Stimulated activated CD8-positive, alpha-beta memory T cell treated with anti-CD3 and anti-CD28 coated beads, Interleukin-4, amount 100 ng/mL, for 4 hours (primary cell): ENCODE measurements around the gene GET4.
"Not testable (repeated sequence)": the region's sequence is repeated elsewhere in the genome, so short reads cannot be mapped to it uniquely, and the experiment has no call there.

ENCODE experiments used
- DNase-seq, 2 donors: peaks; one replicate each; pipeline ENCODE4 v3.0.0-alpha.2; 2020; ENCODE audit warnings: low read depth in 2 of 2, low spot score in 1 of 2

Gene GET4

GRCh38 chr7:914521-915194 is 38.3 kb downstream of the GET4 start:
- no peak for DNase-seq

DNA sequence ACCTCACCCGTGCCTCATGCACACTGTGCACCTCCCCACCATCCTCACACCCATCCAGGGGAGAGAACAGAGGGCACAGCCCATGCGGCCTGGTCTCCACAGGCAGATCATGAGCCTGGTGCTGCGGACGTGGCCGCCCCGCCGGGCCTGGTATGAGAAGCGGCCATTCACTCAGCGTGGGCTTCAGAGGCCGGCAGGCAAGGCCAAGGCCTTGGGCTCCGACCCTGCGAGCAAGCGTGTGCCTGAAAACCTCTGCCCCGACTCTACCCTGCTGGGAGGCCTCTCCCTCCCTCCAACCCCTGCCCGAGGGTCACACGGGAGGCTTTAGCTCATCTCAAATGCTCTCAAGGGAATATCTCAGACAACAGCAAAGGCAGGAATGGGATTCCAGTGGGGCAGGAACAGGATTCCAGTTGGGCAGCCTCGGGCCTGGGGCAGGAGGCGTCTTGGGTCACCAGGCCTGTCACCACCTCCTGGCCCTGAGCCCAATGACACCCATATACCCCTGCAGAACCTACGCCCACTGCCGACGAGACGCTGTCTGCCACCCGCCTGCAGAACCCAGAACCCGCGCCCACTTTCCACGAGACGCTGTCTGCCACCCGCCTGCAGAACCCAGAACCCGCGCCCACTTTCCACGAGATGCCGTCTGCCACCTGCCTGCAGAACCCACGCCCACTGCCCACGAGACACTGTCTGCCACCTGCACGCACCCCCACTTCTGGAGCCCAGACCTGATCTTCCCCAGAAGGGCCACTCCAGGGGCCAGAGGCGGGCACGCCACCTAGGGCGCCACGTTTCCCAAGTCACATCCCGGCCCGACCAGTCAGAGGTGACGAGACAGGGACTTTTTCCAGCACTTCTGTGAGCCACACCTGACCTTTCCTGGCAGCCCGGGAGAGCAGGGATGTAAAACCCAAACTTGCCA is 39.2 kb downstream of the GET4 start:
- no peak for DNase-seq

DNA sequence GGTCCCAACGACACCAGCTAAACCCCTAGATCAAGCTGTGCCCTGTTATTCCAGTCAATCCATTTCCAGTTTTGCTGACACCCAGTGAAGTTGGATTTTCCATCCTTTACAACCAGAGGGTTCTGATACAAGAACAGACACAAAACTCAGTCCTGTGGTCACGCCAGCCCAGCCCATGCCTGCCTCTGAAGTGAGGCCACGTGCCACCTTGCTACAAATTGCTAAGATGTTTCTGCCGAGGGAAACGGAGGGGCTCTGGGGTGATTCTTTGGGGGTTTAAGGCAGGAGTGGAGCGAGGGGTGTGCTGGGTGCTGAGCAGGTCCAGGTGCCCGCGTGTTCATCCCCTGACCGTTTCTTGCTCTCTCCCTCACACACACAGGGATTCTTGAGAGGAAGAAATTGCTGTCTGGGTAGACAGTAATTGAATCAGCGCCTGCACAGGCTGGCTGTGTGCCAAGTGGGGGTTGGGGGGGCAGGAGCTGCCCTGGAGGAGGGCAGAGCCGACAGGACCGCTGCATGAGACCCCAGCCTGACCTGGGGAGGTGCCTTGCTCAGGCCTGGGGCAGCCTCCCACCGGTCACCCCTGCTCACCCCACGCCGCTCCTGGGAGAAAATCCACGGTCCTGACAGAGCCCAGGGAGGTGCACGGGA is 40.1 kb downstream of the GET4 start:
- no peak for DNase-seq

DNA sequence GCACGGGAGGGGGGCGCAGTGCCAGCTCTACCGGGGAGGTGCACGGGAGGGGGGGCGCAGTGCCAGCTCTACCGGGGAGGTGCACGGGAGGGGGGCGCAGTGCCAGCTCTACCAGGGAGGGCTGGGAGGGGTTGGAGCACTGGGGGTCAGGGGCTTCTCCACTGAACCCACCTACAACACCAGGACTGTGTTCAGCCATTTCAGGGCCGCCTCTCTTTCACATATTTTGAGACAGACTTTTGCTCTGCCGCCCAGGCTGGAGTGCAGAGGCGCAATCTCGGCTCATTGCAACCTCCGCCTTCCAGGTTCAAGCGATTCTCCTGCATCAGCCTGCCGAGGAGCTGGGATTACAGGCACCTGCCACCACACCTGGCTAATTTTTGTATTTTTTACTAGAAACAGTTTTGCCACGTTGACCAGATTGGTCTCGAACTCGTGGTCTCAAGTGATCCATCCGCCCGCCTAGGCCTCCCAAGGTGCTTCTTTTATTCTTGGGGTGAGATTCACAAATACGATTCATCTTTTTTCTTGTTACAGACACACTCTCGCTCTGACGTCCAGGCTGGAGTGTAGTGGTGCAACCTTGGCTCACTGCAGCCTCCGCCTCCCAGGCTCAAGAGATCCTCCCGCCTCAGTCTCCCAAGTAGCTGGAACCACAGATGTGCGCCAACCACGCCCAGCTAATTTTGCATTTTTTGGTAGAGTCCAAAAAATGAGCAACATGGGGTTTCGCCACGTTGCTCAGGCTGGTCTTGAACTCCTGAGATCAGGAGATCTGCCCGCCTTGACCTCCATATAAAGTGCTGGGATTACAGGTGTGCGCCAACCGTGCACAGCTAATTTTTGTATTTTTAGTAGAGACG is 41.1 kb downstream of the GET4 start:
- DNase-seq = no peak

- no peak for DNase-seq
Measured at GRCh38 chr7:918118-918425, 41.7 kb downstream of the GET4 start.

DNA sequence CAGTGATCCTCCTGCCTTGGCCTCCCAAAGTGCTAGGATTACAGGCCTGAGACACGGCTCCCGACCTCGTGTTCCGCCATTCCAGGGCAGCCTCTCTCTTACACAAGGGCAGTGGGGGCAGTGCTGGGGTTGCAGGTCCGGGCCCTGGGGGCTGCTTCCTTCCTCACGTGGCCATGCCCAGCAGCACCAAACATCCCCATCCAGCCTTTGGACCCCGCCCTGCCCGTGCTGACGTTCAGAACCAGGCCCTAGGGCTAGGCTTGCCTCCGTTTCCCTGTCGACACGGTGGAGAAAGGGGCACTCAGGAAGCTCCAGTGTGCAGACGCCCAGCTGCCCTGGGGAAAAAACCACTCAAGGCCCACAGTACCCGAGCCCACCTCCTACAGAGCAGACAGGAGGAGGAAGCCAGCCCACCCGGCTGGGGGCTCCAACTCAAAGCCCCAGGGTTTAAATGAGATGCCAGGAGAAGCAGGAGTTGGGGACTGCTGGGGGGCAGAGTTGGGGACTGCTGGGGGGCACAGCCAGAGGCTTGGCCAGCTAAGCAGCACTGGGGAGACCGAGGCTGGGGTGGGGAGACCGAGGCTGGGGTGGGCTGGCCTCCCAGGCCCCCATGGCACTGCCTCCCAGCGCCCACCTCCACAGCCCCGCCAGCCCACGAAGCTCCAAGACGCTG is 42.2 kb downstream of the GET4 start:
- no peak for DNase-seq

DNA sequence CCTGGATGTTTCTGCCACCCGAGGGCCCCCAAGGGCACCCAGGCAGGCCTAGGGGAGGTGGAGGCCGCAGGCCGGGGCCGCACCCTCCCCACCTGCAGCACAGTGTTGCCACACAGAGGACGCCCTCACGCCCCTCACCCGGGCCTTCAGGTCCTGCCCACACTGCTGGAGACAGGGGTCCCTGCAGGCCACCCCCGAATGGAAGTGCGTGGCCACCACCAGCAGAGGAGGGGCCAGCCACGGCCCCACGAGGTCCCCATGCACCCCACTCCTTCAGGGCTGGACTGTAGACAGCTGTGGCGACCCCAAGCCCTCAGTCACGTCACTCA is 42.7 kb downstream of the GET4 start:
- no peak for DNase-seq

DNA sequence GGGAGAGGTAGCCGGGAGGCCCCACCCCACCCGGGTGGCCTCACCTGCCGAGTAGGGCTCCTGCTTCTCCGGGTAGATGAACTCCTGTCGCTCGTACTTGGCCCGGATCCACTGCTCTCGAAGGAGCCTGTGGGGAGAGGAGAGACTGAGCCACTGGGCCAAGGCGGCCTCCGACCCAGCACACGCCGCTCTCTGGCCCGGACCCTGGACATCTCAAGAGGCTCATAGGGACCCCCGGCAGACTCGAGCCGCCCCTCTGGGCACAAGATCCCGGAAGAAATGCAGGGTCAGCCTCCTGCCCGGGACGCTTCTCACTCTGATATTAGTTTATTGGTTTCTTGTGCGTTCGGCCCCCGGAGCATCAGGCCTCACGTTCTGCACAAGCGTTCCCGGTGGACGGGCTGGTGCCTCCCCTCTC is 43.6 kb downstream of the GET4 start:
- DNase-seq = no peak

- DNase-seq = no peak
Measured at GRCh38 chr7:920351-921070, 44.2 kb downstream of the GET4 start.

DNA sequence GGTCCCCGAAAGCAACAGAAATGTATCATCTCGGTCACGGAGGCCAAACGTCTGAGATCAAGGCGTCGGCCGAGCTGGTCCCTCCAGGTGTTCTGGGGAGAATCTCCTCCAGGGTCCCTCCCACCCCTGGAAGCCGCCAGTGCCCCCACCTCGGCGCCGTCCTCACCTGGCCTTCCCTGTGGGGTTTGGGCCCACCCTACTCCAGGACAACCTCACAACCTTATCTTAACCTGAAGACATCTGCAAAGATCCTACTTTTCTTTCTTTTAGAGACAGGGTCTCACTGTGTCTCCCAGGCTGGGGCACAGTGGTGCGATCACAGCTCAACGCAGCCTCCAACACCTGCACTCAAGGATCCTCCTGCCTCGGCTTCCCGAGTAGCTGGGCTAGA is 44.7 kb downstream of the GET4 start:
- no peak for DNase-seq

DNA sequence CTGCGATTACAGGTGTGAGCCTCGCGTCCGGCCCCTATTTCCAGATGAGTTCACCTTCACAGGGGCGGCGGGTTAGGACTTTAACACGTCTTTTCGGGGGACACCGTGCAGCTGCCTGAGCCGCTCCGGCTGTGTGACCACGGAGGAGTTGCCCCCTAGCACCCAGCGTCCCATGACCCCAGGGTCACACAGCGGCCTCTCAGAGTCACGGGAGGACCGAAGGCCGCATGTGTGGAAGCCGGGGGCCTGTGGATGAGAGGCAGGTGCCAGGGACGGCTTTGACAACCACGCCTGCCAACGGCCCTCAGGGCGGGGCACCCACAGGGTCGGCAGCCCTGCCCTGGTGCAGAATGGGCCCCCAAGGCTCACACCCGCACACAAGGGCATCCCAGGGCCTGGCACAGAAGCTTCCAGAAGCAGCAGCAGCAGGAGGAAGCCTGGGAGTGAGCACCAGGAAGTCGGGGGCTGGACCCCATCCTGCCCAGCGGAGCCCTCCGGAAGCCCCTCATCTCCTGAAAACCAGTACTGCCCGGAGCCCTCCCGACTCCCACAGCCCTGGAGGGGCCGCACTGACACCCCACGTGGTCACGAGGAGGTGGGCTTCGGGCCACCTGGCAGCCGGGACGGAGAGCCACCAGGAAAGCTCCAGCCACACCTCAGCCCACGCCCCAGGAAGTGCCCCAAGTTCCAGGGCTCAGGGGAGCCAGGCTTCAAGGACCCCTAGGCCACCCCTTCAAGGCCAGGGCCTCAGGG is 45.4 kb downstream of the GET4 start:
- no peak for DNase-seq

- peak in 1 of 2 donors; percentile 55 for DNase-seq
Measured at GRCh38 chr7:922334-923107, 46.2 kb downstream of the GET4 start.

GRCh38 chr7:923108-924041 is 47.0 kb downstream of the GET4 start:
- peak; percentile 78 to 93 for DNase-seq

- DNase-seq = not testable (repeated sequence)
Measured at GRCh38 chr7:924042-924441, 47.7 kb downstream of the GET4 start.

DNA sequence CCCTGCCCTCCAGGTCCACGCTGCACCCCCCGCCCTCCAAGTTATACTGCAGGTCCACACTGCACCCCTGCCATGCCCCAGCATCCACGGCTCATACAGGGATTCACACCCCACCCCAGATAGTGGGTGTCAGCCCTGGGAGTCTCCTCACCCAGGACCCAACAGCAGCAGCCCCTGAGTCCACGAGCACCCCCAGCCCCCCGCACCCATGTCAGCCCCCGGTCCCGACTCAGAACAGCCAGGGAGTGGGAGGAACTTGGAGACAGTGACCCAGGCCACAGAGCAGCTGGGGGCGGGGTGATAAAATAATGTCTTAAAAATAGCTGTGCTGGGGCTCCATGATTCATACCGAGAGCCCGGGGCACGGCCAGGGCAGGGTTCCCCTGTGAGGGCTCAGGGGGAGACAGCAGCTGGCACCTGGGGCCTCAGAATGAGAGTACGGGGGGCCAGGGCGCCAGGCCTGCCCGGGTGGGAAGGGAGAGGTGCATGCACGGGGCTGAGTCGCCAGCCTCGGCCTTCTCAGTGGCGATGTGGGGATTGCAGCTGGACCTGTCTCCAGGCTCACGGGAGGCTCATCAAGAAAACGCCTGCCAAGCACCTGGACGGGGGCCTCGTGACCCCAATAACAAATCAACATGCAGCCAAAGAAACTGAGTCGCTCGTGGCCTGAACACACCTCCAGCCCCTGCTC is 48.3 kb downstream of the GET4 start:
- peak in 1 of 2 donors; percentile 70 for DNase-seq

GRCh38 chr7:925601-926000 is 49.2 kb downstream of the GET4 start:
- DNase-seq = peak; percentile 62 to 84
